Measurements from ENCODE around the gene NKX2-1. TPM values are rescaled to one million over a fixed set of nuclear protein-coding genes. Genes with fewer than 3 reads are reported as not detected.

NKX2-1 gene
- total RNA-seq, 1 donor from 2014 or later, result not detected

DNA sequence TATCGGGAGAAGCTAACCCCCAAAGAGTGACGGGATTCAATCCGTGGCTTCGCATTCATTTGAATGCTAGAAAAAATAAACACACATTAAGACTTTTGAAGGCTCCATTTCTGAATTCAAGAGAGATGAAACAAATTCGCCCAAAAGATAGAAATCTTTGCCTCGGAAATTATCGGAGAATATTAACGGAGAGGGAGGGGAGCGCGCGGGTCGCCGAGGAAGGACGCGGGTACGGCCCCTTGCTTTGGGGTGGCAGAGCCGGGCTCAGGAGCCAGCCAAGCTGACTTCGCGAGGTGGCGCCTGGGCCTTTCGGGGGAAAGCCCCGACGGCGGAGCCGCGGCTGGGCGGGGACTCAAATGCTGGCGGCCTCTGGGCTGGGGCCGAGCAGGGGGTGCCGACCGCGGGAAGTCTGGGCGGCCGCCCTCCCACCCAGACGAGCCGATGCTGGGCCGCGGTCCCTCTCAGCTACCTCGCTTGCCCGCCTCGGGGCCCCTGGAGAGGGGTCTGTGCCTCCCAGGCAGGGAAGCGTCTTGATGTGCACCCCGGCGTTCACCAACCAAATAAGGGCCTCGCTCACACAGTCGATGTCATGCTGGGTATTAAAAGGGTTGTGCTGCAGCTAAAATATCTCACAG is 14.7 kb downstream of the NKX2-1 start:
- Mint-ChIP-seq H3K36me3 (ENCODE audit: unreplicated experiment) (no peaks in the 10 kb centered on the region), H3K27me3 (ENCODE audit: unreplicated experiment) (peaks cover 86% of the 10 kb centered on the region), H3K27ac (ENCODE audit: unreplicated experiment) (no peak overlapping the region), H3K4me1 (ENCODE audit: unreplicated experiment) (peaks cover 7% of the 10 kb centered on the region), H3K9me3 (ENCODE audit: unreplicated experiment) (no peaks in the 10 kb centered on the region), H3K4me3 (ENCODE audit: unreplicated experiment) (no peak overlapping the region)
- TF ChIP-seq, protein P1, sequence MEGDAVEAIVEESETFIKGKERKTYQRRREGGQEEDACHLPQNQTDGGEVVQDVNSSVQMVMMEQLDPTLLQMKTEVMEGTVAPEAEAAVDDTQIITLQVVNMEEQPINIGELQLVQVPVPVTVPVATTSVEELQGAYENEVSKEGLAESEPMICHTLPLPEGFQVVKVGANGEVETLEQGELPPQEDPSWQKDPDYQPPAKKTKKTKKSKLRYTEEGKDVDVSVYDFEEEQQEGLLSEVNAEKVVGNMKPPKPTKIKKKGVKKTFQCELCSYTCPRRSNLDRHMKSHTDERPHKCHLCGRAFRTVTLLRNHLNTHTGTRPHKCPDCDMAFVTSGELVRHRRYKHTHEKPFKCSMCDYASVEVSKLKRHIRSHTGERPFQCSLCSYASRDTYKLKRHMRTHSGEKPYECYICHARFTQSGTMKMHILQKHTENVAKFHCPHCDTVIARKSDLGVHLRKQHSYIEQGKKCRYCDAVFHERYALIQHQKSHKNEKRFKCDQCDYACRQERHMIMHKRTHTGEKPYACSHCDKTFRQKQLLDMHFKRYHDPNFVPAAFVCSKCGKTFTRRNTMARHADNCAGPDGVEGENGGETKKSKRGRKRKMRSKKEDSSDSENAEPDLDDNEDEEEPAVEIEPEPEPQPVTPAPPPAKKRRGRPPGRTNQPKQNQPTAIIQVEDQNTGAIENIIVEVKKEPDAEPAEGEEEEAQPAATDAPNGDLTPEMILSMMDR (IDR thresholded peaks at IDR 0.05), result no peak
- DNase-seq (ENCODE audit: extremely low spot score, unreplicated experiment), result no peak

DNA sequence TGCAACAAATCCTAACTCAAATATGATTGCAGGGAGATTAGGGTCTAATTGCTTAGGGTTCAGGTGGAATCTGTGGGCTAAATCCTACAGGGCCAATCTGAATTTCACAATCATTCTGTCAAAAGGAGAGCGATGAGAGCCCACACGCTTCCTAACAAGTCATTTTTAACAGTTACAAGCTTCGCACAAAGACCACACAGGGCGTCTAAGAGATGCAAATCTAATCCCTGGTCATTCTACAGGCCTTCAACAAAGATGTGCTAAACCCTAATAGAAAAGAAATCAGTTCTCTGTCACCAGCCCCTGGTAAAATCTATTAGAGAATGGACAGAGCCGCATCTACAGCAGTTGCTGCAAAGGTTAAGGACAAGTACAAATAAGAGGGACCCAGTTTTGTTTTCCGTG is 15.3 kb downstream of the NKX2-1 start:
- no peaks in the 10 kb centered on the region for H3K36me3 Mint-ChIP-seq (ENCODE audit: unreplicated experiment)
- H3K27me3 Mint-ChIP-seq (ENCODE audit: unreplicated experiment), result peaks cover 84% of the 10 kb centered on the region
- no peaks in the 10 kb centered on the region for H3K9me3 Mint-ChIP-seq (ENCODE audit: unreplicated experiment)
- TF ChIP-seq, protein P1 (IDR thresholded peaks at IDR 0.05), result no peak
- H3K4me1 Mint-ChIP-seq (ENCODE audit: unreplicated experiment), result peaks cover 7% of the 10 kb centered on the region
- no peak overlapping the region for H3K4me3 Mint-ChIP-seq (ENCODE audit: unreplicated experiment)
- H3K27ac Mint-ChIP-seq (ENCODE audit: unreplicated experiment), result no peak overlapping the region
- DNase-seq (ENCODE audit: extremely low spot score, unreplicated experiment), result no peak

DNA sequence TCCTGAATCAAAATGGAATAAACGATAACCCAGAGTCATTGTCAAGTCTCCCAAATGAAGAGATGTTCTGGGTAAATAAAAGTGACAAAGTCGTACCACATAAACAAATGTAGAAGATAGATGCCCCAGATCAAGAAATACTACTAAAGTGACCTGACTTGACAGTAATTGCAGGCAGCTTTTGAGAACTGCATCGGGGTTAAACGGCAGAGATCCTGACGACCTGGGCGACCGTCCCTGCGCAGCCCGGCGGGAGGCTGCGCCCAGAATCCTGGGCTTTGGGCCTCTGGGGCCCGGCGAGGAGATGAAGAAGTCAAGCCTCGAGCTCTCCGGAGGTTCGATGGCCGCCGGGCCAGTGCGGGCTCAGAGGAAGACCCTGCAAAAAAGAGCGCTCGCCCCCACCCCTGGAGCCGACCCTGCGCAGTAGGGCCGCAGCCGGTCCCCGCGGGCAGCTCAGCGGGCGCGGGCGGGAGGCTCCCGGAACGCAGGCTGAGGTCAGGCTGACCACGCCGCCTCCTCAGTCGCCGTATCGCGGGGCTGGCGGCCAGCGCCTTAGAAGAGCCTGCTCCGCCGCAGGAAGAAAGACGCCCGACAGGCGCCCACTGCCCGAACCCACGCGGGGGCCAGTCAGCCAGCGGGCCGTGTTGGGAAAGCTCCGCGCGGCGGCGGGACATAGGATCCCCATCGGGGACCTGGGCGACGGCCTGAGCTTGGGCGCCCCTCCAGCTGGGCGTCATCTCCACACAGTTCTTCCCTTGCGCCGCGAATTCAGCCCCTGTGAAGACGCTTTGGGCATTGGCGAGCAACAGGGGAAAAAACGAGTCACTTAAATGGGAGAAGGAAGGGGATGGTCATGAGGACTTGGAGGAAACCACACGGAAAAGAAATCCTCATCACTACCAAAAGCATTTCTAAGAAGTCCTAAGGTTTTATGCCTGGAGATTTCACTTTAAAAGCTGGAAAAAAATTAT is 16.0 kb downstream of the NKX2-1 start:
- Mint-ChIP-seq H3K9me3 (ENCODE audit: unreplicated experiment) (no peaks in the 10 kb centered on the region), H3K36me3 (ENCODE audit: unreplicated experiment) (no peaks in the 10 kb centered on the region), H3K27me3 (ENCODE audit: unreplicated experiment) (peaks cover 79% of the 10 kb centered on the region), H3K27ac (ENCODE audit: unreplicated experiment) (no peak overlapping the region), H3K4me3 (ENCODE audit: unreplicated experiment) (no peak overlapping the region), H3K4me1 (ENCODE audit: unreplicated experiment) (peaks cover 7% of the 10 kb centered on the region)
- no peak for DNase-seq (ENCODE audit: extremely low spot score, unreplicated experiment)
- TF ChIP-seq, protein P1 (IDR thresholded peaks at IDR 0.05), result no peak

DNA sequence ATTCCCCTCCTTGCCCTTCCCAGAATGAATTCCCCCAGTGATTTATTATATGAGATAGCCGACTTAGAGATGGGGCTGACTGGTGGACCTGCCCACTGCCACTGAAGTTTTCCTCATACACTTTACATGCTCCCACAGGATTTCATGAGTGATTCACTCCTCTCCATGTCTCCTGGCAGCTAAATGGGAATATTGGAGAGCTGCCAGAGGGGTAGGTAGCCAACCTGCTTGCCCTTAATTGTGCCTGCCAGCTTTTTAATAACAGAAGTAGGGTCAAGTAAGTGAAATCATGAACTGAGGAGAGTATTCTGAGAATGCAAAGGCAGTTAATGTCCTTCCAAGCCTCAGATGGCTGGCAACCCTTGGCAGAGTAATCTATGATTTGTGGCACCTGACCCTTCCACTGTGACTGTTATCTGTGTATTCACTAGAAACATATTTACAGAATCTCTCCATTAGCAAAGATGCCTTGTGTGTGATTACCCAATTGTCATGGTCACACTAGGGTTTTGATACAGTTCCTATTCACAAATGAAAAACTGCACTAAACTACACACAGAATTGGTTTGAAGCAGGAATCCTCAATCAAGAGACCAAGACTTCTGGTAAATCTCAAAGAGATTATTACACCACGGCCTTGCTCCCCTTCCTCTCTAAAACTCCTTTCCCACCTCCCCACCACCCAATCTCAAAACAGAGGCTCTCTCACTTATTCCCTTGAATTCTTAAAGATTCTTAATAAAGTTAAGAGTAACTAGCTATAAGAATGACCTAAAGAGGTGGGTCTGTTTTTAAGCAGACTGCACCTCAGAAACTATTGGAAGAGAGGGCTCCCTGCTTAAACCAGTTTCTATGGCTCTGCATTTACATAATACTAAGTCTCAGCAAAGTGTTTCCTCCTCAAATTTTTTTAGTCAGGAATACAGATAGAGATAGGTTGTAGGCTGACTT is 17.2 kb downstream of the NKX2-1 start:
- Mint-ChIP-seq H3K27ac (ENCODE audit: unreplicated experiment) (no peak overlapping the region), H3K4me3 (ENCODE audit: unreplicated experiment) (no peak overlapping the region), H3K9me3 (ENCODE audit: unreplicated experiment) (no peaks in the 10 kb centered on the region), H3K36me3 (ENCODE audit: unreplicated experiment) (no peaks in the 10 kb centered on the region), H3K4me1 (ENCODE audit: unreplicated experiment) (peaks cover 7% of the 10 kb centered on the region), H3K27me3 (ENCODE audit: unreplicated experiment) (peaks cover 73% of the 10 kb centered on the region)
- TF ChIP-seq, protein P1 (IDR thresholded peaks at IDR 0.05), result no peak
- no peak for DNase-seq (ENCODE audit: extremely low spot score, unreplicated experiment)
